Peyer's patch (tissue), 4 donors: Measurements from ENCODE around the gene SLC44A5. TPM values are rescaled to one million over a fixed set of nuclear protein-coding genes. Genes with fewer than 3 reads are reported as not detected.

ENCODE experiments used
- DNase-seq, 3 donors: peaks; one replicate each; pipeline ENCODE4 v3.0.0-alpha.2; 2017 to 2019
- H3K27ac ChIP-seq, 4 donors: fragments of 200-600 bp; sonication (generic); one replicate each; pipeline ENCODE4 v1.5.1; 2016 to 2019
- H3K27me3 ChIP-seq, 2 donors: fragments of 200-600 bp; sonication (generic); one replicate each; pipeline ENCODE4 v1.5.1; 2019
- H3K36me3 ChIP-seq, 3 donors: fragments of 200-600 bp; sonication (generic); one replicate each; pipeline ENCODE4 v1.5.1; 2016 to 2019
- H3K4me1 ChIP-seq, 4 donors: fragments of 200-600 bp; sonication (generic); one replicate each; pipeline ENCODE4 v1.5.1; 2016 to 2019
- H3K4me3 ChIP-seq, 4 donors: fragments of 200-600 bp; sonication (generic); 1 replicate in 3 of 4; 2 replicates in 1 of 4; pipeline ENCODE4 v1.5.1; 2016 to 2019; ENCODE audit warnings: mild to moderate bottlenecking in 1 of 4
- H3K9me3 ChIP-seq, 4 donors: fragments of 200-600 bp; sonication (generic); one replicate each; pipeline ENCODE4 v1.5.1; 2016 to 2019; ENCODE audit warnings: mild to moderate bottlenecking in 1 of 4
- CTCF ChIP-seq, 6 experiments: fragments of 450-650 bp in 4 of 6; fragments of 200-600 bp in 2 of 6; sonication (generic) in 1 of 6; IDR thresholded peaks; one replicate each; pipeline ENCODE4 v1.5.1; 2017 to 2019; ENCODE audit warnings: antibody characterized with exemption in 6 of 6, mild to moderate bottlenecking in 3 of 6, moderate library complexity in 1 of 6
- POLR2A ChIP-seq, 2 donors: fragments of 450-650 bp; IDR thresholded peaks; one replicate each; pipeline ENCODE4 v1.5.1; 2017; ENCODE audit warnings: antibody characterized with exemption in 2 of 2, mild to moderate bottlenecking in 2 of 2, moderate library complexity in 2 of 2
- total RNA-seq, 4 donors: library from RNA; depleted of rRNA; stranded (reverse); fragments of >200 nt; gene quantifications; one replicate each; pipeline ENCODE4 v1.1.0, GENCODE V29; 2016

The SLC44A5 gene
- total RNA-seq, 4 donors from 2014 or later: 0.70 to 0.80 TPM; not detected in 2

GRCh38 chr1:75438355-75438754 lies 172.6 kb downstream of the SLC44A5 start:
- H3K27ac ChIP-seq: no peak overlapping the region

GRCh38 chr1:75431843-75432242 lies 179.1 kb downstream of the SLC44A5 start:
- no peak overlapping the region for H3K4me3 ChIP-seq
- no peaks in the 10 kb centered on the region for H3K27me3 ChIP-seq
- H3K36me3 ChIP-seq: no peaks in the 10 kb centered on the region
- H3K27ac ChIP-seq: no peak overlapping the region
- no peaks in the 10 kb centered on the region for H3K4me1 ChIP-seq
- no peaks in the 10 kb centered on the region for H3K9me3 ChIP-seq
- no peak for DNase-seq
- no peak for TF ChIP-seq CTCF (IDR thresholded peaks at IDR 0.05)
- TF ChIP-seq POLR2A (IDR thresholded peaks at IDR 0.05): no peak

More at GRCh38 chr1:75438355-75438754, 172.6 kb downstream of the SLC44A5 start:
- Histone ChIP-seq H3K27me3 (no peaks in the 10 kb centered on the region), H3K36me3 (no peaks in the 10 kb centered on the region), H3K4me1 (no peaks in the 10 kb centered on the region), H3K9me3 (no peaks in the 10 kb centered on the region), H3K4me3 (no peak overlapping the region)
- no peak for DNase-seq
- TF ChIP-seq CTCF (IDR thresholded peaks at IDR 0.05): no peak
- no peak for TF ChIP-seq POLR2A (IDR thresholded peaks at IDR 0.05)

GRCh38 chr1:75430526-75430925 lies 180.4 kb downstream of the SLC44A5 start:
- no peak for DNase-seq
- Histone ChIP-seq H3K9me3 (no peaks in the 10 kb centered on the region), H3K4me3 (no peak overlapping the region), H3K36me3 (no peaks in the 10 kb centered on the region), H3K4me1 (no peaks in the 10 kb centered on the region), H3K27me3 (no peaks in the 10 kb centered on the region), H3K27ac (no peak overlapping the region)
- TF ChIP-seq CTCF (IDR thresholded peaks at IDR 0.05) (no peak), POLR2A (IDR thresholded peaks at IDR 0.05) (no peak)

- Histone ChIP-seq H3K9me3 (no peaks in the 10 kb centered on the region), H3K4me1 (no peaks in the 10 kb centered on the region), H3K27me3 (no peaks in the 10 kb centered on the region), H3K36me3 (no peaks in the 10 kb centered on the region), H3K4me3 (no peak overlapping the region), H3K27ac (no peak overlapping the region)
- TF ChIP-seq POLR2A (IDR thresholded peaks at IDR 0.05): no peak
- TF ChIP-seq CTCF (IDR thresholded peaks at IDR 0.05): no peak
- DNase-seq: no peak
These were observed 184.2 kb downstream of the SLC44A5 start for GRCh38 chr1:75426688-75427087.

- DNase-seq: no peak
- TF ChIP-seq POLR2A (IDR thresholded peaks at IDR 0.05): no peak
- TF ChIP-seq CTCF (IDR thresholded peaks at IDR 0.05): no peak
- H3K36me3 ChIP-seq: no peaks in the 10 kb centered on the region
- no peaks in the 10 kb centered on the region for H3K9me3 ChIP-seq
- H3K27ac ChIP-seq: no peak overlapping the region
- no peaks in the 10 kb centered on the region for H3K4me1 ChIP-seq
- no peak overlapping the region for H3K4me3 ChIP-seq
- H3K27me3 ChIP-seq: no peaks in the 10 kb centered on the region
These were observed 185.8 kb downstream of the SLC44A5 start for GRCh38 chr1:75425001-75425650.

GRCh38 chr1:75423616-75424015 lies 187.3 kb downstream of the SLC44A5 start:
- H3K4me1 ChIP-seq: no peaks in the 10 kb centered on the region
- TF ChIP-seq POLR2A (IDR thresholded peaks at IDR 0.05) (no peak), CTCF (IDR thresholded peaks at IDR 0.05) (no peak)
- H3K4me3 ChIP-seq: no peak overlapping the region
- DNase-seq: no peak
- no peaks in the 10 kb centered on the region for H3K36me3 ChIP-seq
- H3K9me3 ChIP-seq: no peaks in the 10 kb centered on the region
- no peak overlapping the region for H3K27ac ChIP-seq
- no peaks in the 10 kb centered on the region for H3K27me3 ChIP-seq
